ENCODE measurements around the gene KATNB1.

DNA sequence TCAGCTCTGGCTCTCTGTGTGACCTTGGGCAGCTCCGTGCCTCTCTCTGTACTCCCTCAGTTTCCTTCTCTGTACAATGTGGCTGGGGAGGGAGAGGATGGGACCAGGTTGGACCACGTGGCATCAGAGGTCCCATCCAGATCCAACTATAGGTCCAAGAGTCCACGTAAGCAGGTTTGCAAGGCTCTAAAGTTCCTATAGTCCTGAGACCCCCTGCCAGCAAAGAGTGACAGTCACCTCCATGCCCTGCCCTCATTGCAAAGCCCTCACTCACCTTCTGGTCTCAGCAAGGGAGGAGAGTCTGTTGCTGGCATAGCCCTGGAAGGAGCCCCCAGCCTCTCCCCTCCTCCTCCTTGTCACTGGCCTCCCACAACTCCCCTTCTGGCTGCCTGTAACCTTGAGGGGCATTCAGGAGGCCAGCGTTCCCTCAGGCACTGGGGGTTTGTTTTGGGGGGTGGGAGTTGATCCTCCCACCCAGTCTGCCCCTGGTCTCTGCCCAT, 47.0 kb upstream of the KATNB1 start:
- TF ChIP-seq, protein P1, sequence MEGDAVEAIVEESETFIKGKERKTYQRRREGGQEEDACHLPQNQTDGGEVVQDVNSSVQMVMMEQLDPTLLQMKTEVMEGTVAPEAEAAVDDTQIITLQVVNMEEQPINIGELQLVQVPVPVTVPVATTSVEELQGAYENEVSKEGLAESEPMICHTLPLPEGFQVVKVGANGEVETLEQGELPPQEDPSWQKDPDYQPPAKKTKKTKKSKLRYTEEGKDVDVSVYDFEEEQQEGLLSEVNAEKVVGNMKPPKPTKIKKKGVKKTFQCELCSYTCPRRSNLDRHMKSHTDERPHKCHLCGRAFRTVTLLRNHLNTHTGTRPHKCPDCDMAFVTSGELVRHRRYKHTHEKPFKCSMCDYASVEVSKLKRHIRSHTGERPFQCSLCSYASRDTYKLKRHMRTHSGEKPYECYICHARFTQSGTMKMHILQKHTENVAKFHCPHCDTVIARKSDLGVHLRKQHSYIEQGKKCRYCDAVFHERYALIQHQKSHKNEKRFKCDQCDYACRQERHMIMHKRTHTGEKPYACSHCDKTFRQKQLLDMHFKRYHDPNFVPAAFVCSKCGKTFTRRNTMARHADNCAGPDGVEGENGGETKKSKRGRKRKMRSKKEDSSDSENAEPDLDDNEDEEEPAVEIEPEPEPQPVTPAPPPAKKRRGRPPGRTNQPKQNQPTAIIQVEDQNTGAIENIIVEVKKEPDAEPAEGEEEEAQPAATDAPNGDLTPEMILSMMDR (IDR thresholded peaks at IDR 0.05 in 8 of 11, conservative IDR thresholded peaks at IDR 0.05 in 3 of 11), result no peak
- TF ChIP-seq POLR2A (IDR thresholded peaks at IDR 0.05), result no peak

Data from spleen (tissue), 7 donors.